GM12878 (cell line): ENCODE measurements around the gene ADA. TPM values are rescaled to one million over a fixed set of nuclear protein-coding genes. Genes with fewer than 3 reads are reported as not detected.

Experiments
- ATAC-seq: fragments of 200-7000 bp; cut with Tn5 transposase; 3 replicates; pipeline ENCODE4 v1.9.1; 2020; ENCODE audit warnings: mild to moderate bottlenecking, moderate library complexity
- BruUV-seq: library from RNA; stranded (reverse); fragments of 400-500 nt; replicated peaks from 2 replicates; lab custom pipeline; 2021; lab: Mats Ljungman, UMichigan
- CTCF ChIA-PET: fragments of 300-600 bp; sonication (Branson Sonifier 250); formaldehyde crosslinking; extraction: SDS; loops from one replicate; lab custom pipeline; 2021; ENCODE audit warnings: inconsistent platforms; lab: Yijun Ruan, JAX
- POLR2A ChIA-PET: fragments of 350-600 bp; formaldehyde crosslinking; extraction: SDS; loops from one replicate; lab custom pipeline; 2021; ENCODE audit warnings: inconsistent platforms; lab: Charles Lee
- RAD21 ChIA-PET: fragments of 300-600 bp; sonication (Branson Sonifier 250); formaldehyde crosslinking; loops from one replicate; lab custom pipeline; 2023; ENCODE audit warnings: antibody characterized with exemption; ENCODE audit not compliant: unreplicated experiment; lab: Charles Lee
- SMC1A ChIA-PET: fragments of 300-600 bp; sonication (Branson Sonifier 250); formaldehyde crosslinking; loops from one replicate; lab custom pipeline; 2023; ENCODE audit not compliant: unreplicated experiment, uncharacterized antibody; lab: Charles Lee
- DNase-seq: peaks from one replicate; pipeline ENCODE4 v3.0.0-alpha.2; 2011; ENCODE audit warnings: low read depth, low spot score
- FAIRE-seq: peaks from 3 replicates; lab custom pipeline; 2011; peaks lifted over from hg19 to GRCh38; lab: Jason Lieb, UNC
- H2AFZ ChIP-seq: 2 replicates; pipeline ENCODE4 v1.6.0; 2011; ENCODE audit warnings: low read depth, low read length, control low read depth; ENCODE audit not compliant: control insufficient read depth
- H3K27ac ChIP-seq: 2 replicates; pipeline ENCODE4 v1.5.1; 2011; ENCODE audit warnings: control low read depth; ENCODE audit not compliant: control insufficient read depth, insufficient read depth
- H3K27me3 ChIP-seq, 2 experiments: replicated peaks in 1 of 2; 2 replicates each; pipeline versions ENCODE4 v1.6.0 to v1.6.1; 2011; ENCODE audit warnings: low read length in 1 of 2; ENCODE audit not compliant: control insufficient read depth in 2 of 2, insufficient read depth in 2 of 2
- H3K36me3 ChIP-seq, 2 experiments: 2 replicates each; pipeline ENCODE4 v1.5.1; 2011; ENCODE audit warnings: low read length in 1 of 2; ENCODE audit not compliant: control insufficient read depth in 2 of 2, insufficient read depth in 2 of 2
- H3K4me1 ChIP-seq: 2 replicates; pipeline ENCODE4 v1.6.1; 2011; ENCODE audit warnings: mild to moderate bottlenecking, low read length, moderate library complexity, mixed read lengths; ENCODE audit not compliant: control insufficient read depth, insufficient read depth
- H3K4me2 ChIP-seq: 2 replicates; pipeline ENCODE4 v1.6.0; 2011; ENCODE audit warnings: control low read depth; ENCODE audit not compliant: control insufficient read depth, insufficient read depth
- H3K4me3 ChIP-seq: fragments of 200-600 bp; sonication (generic); 2 replicates; pipeline ENCODE4 v1.5.1; 2016
- H3K79me2 ChIP-seq: 2 replicates; pipeline ENCODE4 v1.6.0; 2011; ENCODE audit warnings: low read length; ENCODE audit not compliant: control insufficient read depth, insufficient read depth
- H3K9ac ChIP-seq: 2 replicates; pipeline ENCODE4 v1.8.0; 2011; ENCODE audit warnings: low read length, control low read depth, mixed read lengths; ENCODE audit not compliant: control insufficient read depth, insufficient read depth
- H3K9me3 ChIP-seq: replicated peaks from 3 replicates; pipeline ENCODE4 v1.5.1; 2011; ENCODE audit warnings: mild to moderate bottlenecking, low read length; ENCODE audit not compliant: control insufficient read depth, insufficient read depth
- H4K20me1 ChIP-seq: 2 replicates; pipeline ENCODE4 v1.6.0; 2011; ENCODE audit not compliant: control insufficient read depth, insufficient read depth
- ATF2 ChIP-seq: IDR thresholded peaks from 2 replicates; pipeline ENCODE4 v1.6.1; 2012; ENCODE audit warnings: low read length, inconsistent platforms
- BMI1 ChIP-seq: fragments of 450-650 bp; IDR thresholded peaks from 2 replicates; pipeline ENCODE4 v1.6.1; 2016; ENCODE audit warnings: mild to moderate bottlenecking, moderate library complexity, borderline replicate concordance
- CHD1 ChIP-seq: IDR thresholded peaks from 2 replicates; pipeline ENCODE4 v1.6.1; 2012; ENCODE audit warnings: low read depth, low read length, improper control_type of control experiment
- CREM ChIP-seq: IDR thresholded peaks from 2 replicates; pipeline ENCODE4 v1.6.1; 2014; ENCODE audit warnings: antibody characterized with exemption, low read depth
- IRF3 ChIP-seq: fragments of 450-650 bp; IDR thresholded peaks from 2 replicates; pipeline ENCODE4 v1.6.1; 2014; ENCODE audit warnings: mild to moderate bottlenecking
- MYC ChIP-seq: IDR thresholded peaks from 2 replicates; pipeline ENCODE4 v1.6.1; 2011; ENCODE audit warnings: mild to moderate bottlenecking, low read length, moderate library complexity, inconsistent platforms; ENCODE audit not compliant: insufficient read depth, insufficient replicate concordance, insufficient read length, severe bottlenecking
- NFIC ChIP-seq: IDR thresholded peaks from 2 replicates; pipeline ENCODE4 v1.6.1; 2012; ENCODE audit warnings: low read depth, mild to moderate bottlenecking, inconsistent platforms, low read length, moderate library complexity
- TAF1 ChIP-seq: IDR thresholded peaks from 2 replicates; pipeline ENCODE4 v1.6.1; 2011; ENCODE audit warnings: mild to moderate bottlenecking, low read depth, low read length, borderline replicate concordance
- ZNF622 ChIP-seq: fragments of 450-650 bp; IDR thresholded peaks from 2 replicates; pipeline ENCODE4 v1.6.1; 2017; ENCODE audit warnings: mild to moderate bottlenecking, inconsistent platforms
- ZSCAN29 ChIP-seq: fragments of 450-650 bp; IDR thresholded peaks from 2 replicates; pipeline ENCODE4 v1.6.1; 2017; ENCODE audit warnings: mild to moderate bottlenecking, moderate library complexity
- WGBS: methylation state at CpG from one replicate; pipeline ENCODE4 v1.1.6; 2016; ENCODE audit warnings: low lambda C conversion rate; ENCODE audit not compliant: insufficient replicate concordance, insufficient coverage; ENCODE audit errors: missing lambda C conversion rate; 5-methylcytosine and 5-hydroxymethylcytosine counted together
- in situ Hi-C: fragments of 300-500 bp; cut with MboI; formaldehyde crosslinking; loops from 9 replicates; pipeline ENCODE4 v1.14.3; 2018; ENCODE audit warnings: mixed read lengths
- intact Hi-C: fragments of 100-400 bp; cut with micrococcal nuclease; formaldehyde crosslinking; loops from one replicate; pipeline ENCODE4 v1.14.2; 2022; ENCODE audit not compliant: unreplicated experiment
- polyA plus RNA-seq, 11 experiments: library from polyadenylated mRNA; depleted of rRNA in 4 of 11; unstranded in 6 of 11; stranded (reverse) in 5 of 11; fragments of >200 nt; fragmentation: Nextera tagmentation in 4 of 11; fragmentation: Illumina TruSeq in 1 of 11; extraction: Ambion mirVana in 4 of 11; extraction: Trizol in 1 of 11; gene quantifications; 1 replicate in 1 of 11; 2 replicates in 10 of 11; pipeline versions ENCODE4 v1.2.1 to v1.2.3, GENCODE V29; 2011 to 2016; ENCODE audit warnings: inconsistent platforms in 2 of 11, missing spikeins in 2 of 11, low read depth in 1 of 11
- total RNA-seq, 4 experiments: library from RNA; depleted of rRNA in 3 of 4; stranded (reverse); fragments of >200 nt in 3 of 4; fragmentation: Illumina TruSeq in 1 of 4; extraction: Trizol in 1 of 4; gene quantifications; 2 replicates each; pipeline versions ENCODE4 v1.2.1 to v1.2.3, GENCODE V29; 2013 to 2021
- TF ChIP-seq, protein P1 (sequence below): fragments of 450-650 bp; IDR thresholded peaks from 2 replicates; pipeline ENCODE4 v1.6.1; 2017; ENCODE audit warnings: mild to moderate bottlenecking, low read depth, inconsistent platforms; ENCODE audit not compliant: poor library complexity, severe bottlenecking

The ADA gene
- total and polyA plus RNA-seq, 10 of the 15 experiments (the other 5 are each of a cell fraction or from before 2014, with no cell fraction given), result 40.9 to 217 (median 90.8) TPM

DNA sequence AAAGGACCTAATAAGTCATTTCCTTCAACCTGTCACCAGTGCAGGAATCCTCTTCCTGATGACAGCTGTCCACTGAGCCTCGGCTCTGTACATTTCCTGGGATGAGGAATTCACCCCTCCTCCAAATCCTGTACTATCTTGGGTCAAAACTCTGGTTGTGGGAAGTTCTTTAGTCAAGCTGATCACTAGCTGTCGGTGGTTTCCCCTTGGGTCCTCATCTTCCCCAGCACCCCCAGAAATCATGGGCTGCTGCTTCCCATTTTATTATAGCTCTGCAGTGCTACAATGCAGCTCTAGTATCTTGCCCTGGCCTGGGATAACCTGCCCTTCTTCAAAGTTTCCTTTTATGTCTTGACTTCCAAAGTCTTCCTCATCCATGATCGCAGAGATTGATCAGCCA, 14.6 kb upstream of the ADA start:
- DNase-seq (no peak), FAIRE-seq (no peak), ATAC-seq (no peak)
- no peaks in the 10 kb centered on the region for H3K27me3 ChIP-seq
- no peaks in the 10 kb centered on the region for H3K36me3 ChIP-seq
- no peak overlapping the region for H3K27ac ChIP-seq
- no peak for TF ChIP-seq ZSCAN29
- TF ChIP-seq NFIC, result no peak
- TF ChIP-seq IRF3, result no peak
- no peak for TF ChIP-seq CREM
- TF ChIP-seq BMI1, result no peak
- no peak for TF ChIP-seq CHD1
- TF ChIP-seq ZNF622, result no peak
- TF ChIP-seq TAF1, result no peak
- no peak for TF ChIP-seq MYC
- no peak for TF ChIP-seq ATF2
- TF ChIP-seq, protein P1, sequence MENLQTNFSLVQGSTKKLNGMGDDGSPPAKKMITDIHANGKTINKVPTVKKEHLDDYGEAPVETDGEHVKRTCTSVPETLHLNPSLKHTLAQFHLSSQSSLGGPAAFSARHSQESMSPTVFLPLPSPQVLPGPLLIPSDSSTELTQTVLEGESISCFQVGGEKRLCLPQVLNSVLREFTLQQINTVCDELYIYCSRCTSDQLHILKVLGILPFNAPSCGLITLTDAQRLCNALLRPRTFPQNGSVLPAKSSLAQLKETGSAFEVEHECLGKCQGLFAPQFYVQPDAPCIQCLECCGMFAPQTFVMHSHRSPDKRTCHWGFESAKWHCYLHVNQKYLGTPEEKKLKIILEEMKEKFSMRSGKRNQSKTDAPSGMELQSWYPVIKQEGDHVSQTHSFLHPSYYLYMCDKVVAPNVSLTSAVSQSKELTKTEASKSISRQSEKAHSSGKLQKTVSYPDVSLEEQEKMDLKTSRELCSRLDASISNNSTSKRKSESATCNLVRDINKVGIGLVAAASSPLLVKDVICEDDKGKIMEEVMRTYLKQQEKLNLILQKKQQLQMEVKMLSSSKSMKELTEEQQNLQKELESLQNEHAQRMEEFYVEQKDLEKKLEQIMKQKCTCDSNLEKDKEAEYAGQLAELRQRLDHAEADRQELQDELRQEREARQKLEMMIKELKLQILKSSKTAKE, result no peak
- ChIA-PET SMC1A (interaction anchor here (1.0 to 4.8 kb wide), 7 partner anchors 15 to 146 kb away, joined by 3 to 14 read pairs (median 4); no protein-coding TSS in a partner anchor), POLR2A (interaction anchor here (1.2 kb wide), 1 partner anchor 29 kb away, joined by 4 read pairs; no protein-coding TSS in a partner anchor), RAD21 (interaction anchor here (1.1 to 1.5 kb wide), 3 partner anchors 15 to 21 kb away, joined by 4 to 7 read pairs (median 6); no protein-coding TSS in a partner anchor), CTCF (interaction anchor here (0.7 to 4.0 kb wide), 8 partner anchors 9 to 83 kb away, joined by 3 to 32 read pairs (median 4); partner anchors contain the start of gene PKIG)
- H3K79me2 ChIP-seq, result no peaks in the 10 kb centered on the region
- intact Hi-C loops (no loop called here), in situ Hi-C loops (no loop called here)
- H3K4me2 ChIP-seq, result no peak overlapping the region
- no TSS peak for BruUV-seq
- no peak overlapping the region for H3K4me3 ChIP-seq
- H3K4me1 ChIP-seq, result no peaks in the 10 kb centered on the region
- H4K20me1 ChIP-seq, result no peaks in the 10 kb centered on the region
- WGBS, result 48% methylated on average over 3 of the region's 3 CpGs
- no peaks in the 10 kb centered on the region for H3K9me3 ChIP-seq
- no peak overlapping the region for H3K9ac ChIP-seq
- H2AFZ ChIP-seq, result no peak overlapping the region
